Fibroblast of lung (primary cell): ENCODE data around the gene HMOX1.

ENCODE experiments used
- CTCF ChIP-seq, 2 donors: IDR thresholded peaks in 1 of 2; conservative IDR thresholded peaks in 1 of 2; 1 replicate in 1 of 2; 2 replicates in 1 of 2; pipeline ENCODE4 v1.5.1; 2011 to 2012; ENCODE audit warnings: low read length in 2 of 2, control low read depth in 1 of 2, inconsistent platforms in 1 of 2, low read depth in 1 of 2, mild to moderate bottlenecking in 1 of 2
- EZH2 ChIP-seq: IDR thresholded peaks from 2 replicates; pipeline ENCODE4 v1.5.1; 2012; ENCODE audit warnings: low read length, control low read depth, mild to moderate bottlenecking; ENCODE audit errors: missing control alignments

- no peak for TF ChIP-seq CTCF (conservative IDR thresholded peaks at IDR 0.05 in 1 of 2, IDR thresholded peaks at IDR 0.05 in 1 of 2; ENCODE audit: low read depth in 1 of 2, low read length in 2 of 2)
- TF ChIP-seq EZH2, result no peak
Measured at GRCh38 chr22:35369996-35370395, 10.9 kb upstream of the HMOX1 start.
